Neuronal stem cell (in vitro differentiated cells): Measurements from ENCODE around the gene PAPSS2.

Source experiments
- DNase-seq: peaks from one replicate; pipeline ENCODE4 v3.0.0-alpha.2; 2013; ENCODE audit warnings: low spot score
- H2AFZ ChIP-seq: one replicate; pipeline ENCODE4 v1.6.1; 2013; ENCODE audit warnings: mild to moderate bottlenecking, low read length, inconsistent platforms
- H2AK5ac ChIP-seq: 2 replicates; pipeline ENCODE4 v1.6.1; 2013; ENCODE audit warnings: low read depth, mild to moderate bottlenecking, inconsistent platforms, low read length, moderate library complexity, mixed read lengths
- H2BK120ac ChIP-seq: 2 replicates; pipeline ENCODE4 v1.6.1; 2013; ENCODE audit warnings: low read depth, mild to moderate bottlenecking, inconsistent platforms, low read length, moderate library complexity, mixed read lengths
- H2BK12ac ChIP-seq: one replicate; pipeline ENCODE4 v1.6.1; 2013; ENCODE audit warnings: low read length, inconsistent platforms
- H2BK15ac ChIP-seq: 2 replicates; pipeline ENCODE4 v1.6.1; 2013; ENCODE audit warnings: mild to moderate bottlenecking, low read length, inconsistent platforms, mixed read lengths
- H2BK5ac ChIP-seq: one replicate; pipeline ENCODE4 v1.6.1; 2013; ENCODE audit warnings: inconsistent platforms, mild to moderate bottlenecking, low read length, moderate library complexity
- H3K14ac ChIP-seq: one replicate; pipeline ENCODE4 v1.6.1; 2013; ENCODE audit warnings: low read length, inconsistent platforms
- H3K18ac ChIP-seq: 2 replicates; pipeline ENCODE4 v1.6.1; 2013; ENCODE audit warnings: low read length, inconsistent platforms
- H3K23ac ChIP-seq: 2 replicates; pipeline ENCODE4 v1.6.1; 2013; ENCODE audit warnings: low read depth, mild to moderate bottlenecking, mixed read lengths, low read length, inconsistent platforms; ENCODE audit not compliant: poor library complexity
- H3K27ac ChIP-seq: replicated peaks from 3 replicates; pipeline ENCODE4 v1.5.1; 2013; ENCODE audit warnings: low read length, inconsistent platforms
- H3K27me3 ChIP-seq, 3 experiments: 2 replicates each; pipeline ENCODE4 v1.6.1; 2013; ENCODE audit warnings: low read length in 3 of 3, mild to moderate bottlenecking in 2 of 3, inconsistent platforms in 1 of 3, low read depth in 1 of 3, mixed read lengths in 1 of 3, moderate library complexity in 1 of 3; ENCODE audit not compliant: control insufficient read depth in 3 of 3, insufficient read depth in 3 of 3
- H3K36me3 ChIP-seq, 2 donors: replicated peaks in 1 of 2; 2 replicates each; pipeline ENCODE4 v1.6.1; 2013; ENCODE audit warnings: low read length in 2 of 2; ENCODE audit not compliant: control insufficient read depth in 2 of 2, insufficient read depth in 2 of 2
- H3K4ac ChIP-seq: 2 replicates; pipeline ENCODE4 v1.6.1; 2013; ENCODE audit warnings: inconsistent platforms, mild to moderate bottlenecking, low read length, moderate library complexity
- H3K4me1 ChIP-seq, 2 donors: 1 replicate in 1 of 2; 2 replicates in 1 of 2; pipeline ENCODE4 v1.6.1; 2013; ENCODE audit warnings: low read length in 2 of 2, low read depth in 1 of 2; ENCODE audit not compliant: control insufficient read depth in 2 of 2, insufficient read depth in 1 of 2
- H3K4me2 ChIP-seq: one replicate; pipeline ENCODE4 v1.6.1; 2013; ENCODE audit warnings: mild to moderate bottlenecking, low read length, inconsistent platforms; ENCODE audit not compliant: insufficient read depth, poor library complexity, severe bottlenecking
- H3K4me3 ChIP-seq, 2 donors: 2 replicates each; pipeline ENCODE4 v1.5.1; 2013; ENCODE audit warnings: low read length in 2 of 2, mild to moderate bottlenecking in 2 of 2, inconsistent platforms in 1 of 2, moderate library complexity in 1 of 2
- H3K79me1 ChIP-seq: one replicate; pipeline ENCODE4 v1.6.1; 2013; ENCODE audit warnings: low read depth, mild to moderate bottlenecking, inconsistent platforms, low read length, moderate library complexity
- H3K9ac ChIP-seq: one replicate; pipeline ENCODE4 v1.6.1; 2013; ENCODE audit warnings: mild to moderate bottlenecking, low read depth, low read length, inconsistent platforms; ENCODE audit not compliant: poor library complexity
- H3K9me3 ChIP-seq, 2 donors: replicated peaks in 1 of 2; 2 replicates each; pipeline versions ENCODE3 to v1.6.1; 2013; ENCODE audit warnings: low read length in 2 of 2, mild to moderate bottlenecking in 2 of 2, inconsistent platforms in 1 of 2, low read depth in 1 of 2, mixed read lengths in 1 of 2, moderate library complexity in 1 of 2; ENCODE audit not compliant: control insufficient read depth in 2 of 2, insufficient read depth in 1 of 2
- H4K8ac ChIP-seq: one replicate; pipeline ENCODE4 v1.6.1; 2013; ENCODE audit warnings: low read depth, mild to moderate bottlenecking, inconsistent platforms, low read length, moderate library complexity
- H4K91ac ChIP-seq: one replicate; pipeline ENCODE4 v1.6.1; 2013; ENCODE audit warnings: low read length, low read depth, mild to moderate bottlenecking, inconsistent platforms; ENCODE audit not compliant: poor library complexity
- WGBS, 2 donors: extraction: QIAGEN DNeasy Blood & Tissue Kit; methylation state at CpG; one replicate each; pipeline ENCODE4 v1.1.7; 2013; ENCODE audit warnings: missing lambda C conversion rate in 2 of 2, mixed read lengths in 1 of 2; ENCODE audit not compliant: insufficient read length in 2 of 2, insufficient replicate concordance in 1 of 2; ENCODE audit errors: extremely low coverage in 2 of 2; 5-methylcytosine and 5-hydroxymethylcytosine counted together

Gene PAPSS2

DNA sequence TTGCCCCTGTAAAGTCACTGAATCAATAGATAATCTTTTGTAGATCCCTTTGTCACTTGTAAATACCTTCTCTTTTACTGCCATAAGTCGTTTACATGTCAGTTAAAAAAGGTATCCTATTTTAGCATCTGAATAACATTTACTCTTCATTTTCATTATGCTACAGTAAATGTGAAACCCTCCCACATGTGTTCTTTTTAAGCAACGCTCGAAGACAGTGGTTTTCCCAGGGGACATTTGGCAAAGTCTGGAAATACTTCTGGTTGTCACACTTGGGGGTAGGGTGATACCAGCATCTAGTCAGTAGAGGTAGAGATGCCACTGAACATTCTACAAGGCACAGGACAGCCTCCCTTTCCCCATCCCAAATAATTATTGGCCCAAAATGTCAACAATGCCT, 134.6 kb downstream of the PAPSS2 start:
- Histone ChIP-seq H3K4ac (no peak overlapping the region), H3K36me3 (peaks cover 6 to 96% of the 10 kb centered on the region in 2 donors)
- no CpG with 5 or more reads among the region's 3 CpGs for WGBS, 2 donors

More for the DNA sequence above, 134.6 kb downstream of the PAPSS2 start:
- Histone ChIP-seq H3K9me3 (peaks cover under 1 to 19% of the 10 kb centered on the region in 2 donors), H3K27me3 (no peaks in the 10 kb centered on the region), H3K27ac (no peak overlapping the region), H3K79me1 (no peaks in the 10 kb centered on the region), H2BK5ac (no peak overlapping the region), H2BK15ac (no peak overlapping the region), H3K4me3 (no peak overlapping the region), H3K9ac (no peak overlapping the region), H4K91ac (no peak overlapping the region), H2BK12ac (no peak overlapping the region), H4K8ac (no peak overlapping the region), H3K4me1 (no peaks in the 10 kb centered on the region), H2AK5ac (no peak overlapping the region), H3K18ac (no peak overlapping the region), H2AFZ (no peak overlapping the region), H3K23ac (no peak overlapping the region), H3K14ac (no peak overlapping the region), H3K4me2 (no peak overlapping the region), H2BK120ac (no peak overlapping the region)
- no peak for DNase-seq
